Transverse colon (tissue), 4 donors: ENCODE measurements around the gene KREMEN1. TPM values are rescaled to one million over a fixed set of nuclear protein-coding genes. Genes with fewer than 3 reads are reported as not detected.
"Not testable (repeated sequence)": the region's sequence is repeated elsewhere in the genome, so short reads cannot be mapped to it uniquely, and the experiment has no call there.

Experiments used
- DNase-seq: peaks from one replicate; pipeline ENCODE4 v3.0.0-alpha.2; 2019
- H3K27ac ChIP-seq, 4 donors: fragments of 200-600 bp; sonication (generic); 2 replicates each; pipeline ENCODE4 v1.5.1; 2016 to 2018; ENCODE audit warnings: inconsistent platforms in 4 of 4
- H3K27me3 ChIP-seq: fragments of 200-600 bp; sonication (generic); 2 replicates; pipeline ENCODE4 v1.5.1; 2017; ENCODE audit warnings: inconsistent platforms
- H3K36me3 ChIP-seq, 4 donors: fragments of 200-600 bp; sonication (generic); 2 replicates each; pipeline ENCODE4 v1.5.1; 2017 to 2019; ENCODE audit warnings: inconsistent platforms in 4 of 4
- H3K4me1 ChIP-seq, 4 donors: fragments of 200-600 bp; sonication (generic); 2 replicates each; pipeline ENCODE4 v1.5.1; 2017 to 2020; ENCODE audit warnings: inconsistent platforms in 4 of 4
- H3K4me3 ChIP-seq, 4 donors: fragments of 200-600 bp; sonication (generic); 1 replicate in 1 of 4; 2 replicates in 3 of 4; pipeline versions ENCODE4 v1.5.1 to v1.6.1; 2017 to 2019; ENCODE audit warnings: inconsistent platforms in 4 of 4
- H3K9me3 ChIP-seq, 2 donors: fragments of 200-600 bp; sonication (generic); 2 replicates each; pipeline ENCODE4 v1.5.1; 2017 to 2019; ENCODE audit warnings: inconsistent platforms in 2 of 2
- EP300 ChIP-seq: sonication (generic); formaldehyde crosslinking; IDR thresholded peaks from one replicate; pipeline ENCODE4 v1.6.1; 2017; ENCODE audit warnings: antibody characterized with exemption, low read depth
- POLR2A ChIP-seq: fragments of 450-650 bp; IDR thresholded peaks from one replicate; pipeline ENCODE4 v1.6.1; 2016; ENCODE audit warnings: antibody characterized with exemption, mild to moderate bottlenecking, moderate library complexity
- POLR2AphosphoS5 ChIP-seq, 3 donors: sonication (generic); formaldehyde crosslinking; IDR thresholded peaks; one replicate each; pipeline ENCODE4 v1.6.1; 2016; ENCODE audit warnings: antibody characterized with exemption in 3 of 3
- WGBS, 2 donors: methylation state at CpG; one replicate each; pipeline ENCODE4 v1.1.5; 2018; ENCODE audit warnings: low coverage in 1 of 2; 5-methylcytosine and 5-hydroxymethylcytosine counted together
- in situ Hi-C, 4 donors: fragments of 200-750 bp; cut with MboI; loops; one replicate each; pipeline versions ENCODE4 v1.15.0 to v1.15.1; 2017; ENCODE audit warnings: low sequenced_read_pairs in 3 of 4, low pct_ligation_motif_present in 1 of 4, low pct_unique_long_range_greater_than_20kb in 1 of 4
- intact Hi-C: fragments of 100-400 bp; cut with DNase I; formaldehyde crosslinking; loops from one replicate; pipeline ENCODE4 v1.15.1; 2023; ENCODE audit warnings: low total_unique reads
- total RNA-seq, 4 donors: library from RNA; depleted of rRNA; stranded (reverse); fragments of >200 nt; gene quantifications; one replicate each; pipeline ENCODE4 v1.1.0, GENCODE V29; 2016
- TF ChIP-seq, protein P1 (sequence below), 5 experiments: fragments of 200-600 bp in 3 of 5; fragments of 450-650 bp in 2 of 5; sonication (generic) in 3 of 5; IDR thresholded peaks; 1 replicate in 2 of 5; 2 replicates in 3 of 5; pipeline ENCODE4 v1.5.1; 2016 to 2017; ENCODE audit warnings: antibody characterized with exemption in 5 of 5, inconsistent platforms in 3 of 5, mild to moderate bottlenecking in 2 of 5, moderate library complexity in 1 of 5

Gene KREMEN1
- total RNA-seq, 4 donors from 2014 or later: 5.2 to 39.2 (median 20.1) TPM

DNA sequence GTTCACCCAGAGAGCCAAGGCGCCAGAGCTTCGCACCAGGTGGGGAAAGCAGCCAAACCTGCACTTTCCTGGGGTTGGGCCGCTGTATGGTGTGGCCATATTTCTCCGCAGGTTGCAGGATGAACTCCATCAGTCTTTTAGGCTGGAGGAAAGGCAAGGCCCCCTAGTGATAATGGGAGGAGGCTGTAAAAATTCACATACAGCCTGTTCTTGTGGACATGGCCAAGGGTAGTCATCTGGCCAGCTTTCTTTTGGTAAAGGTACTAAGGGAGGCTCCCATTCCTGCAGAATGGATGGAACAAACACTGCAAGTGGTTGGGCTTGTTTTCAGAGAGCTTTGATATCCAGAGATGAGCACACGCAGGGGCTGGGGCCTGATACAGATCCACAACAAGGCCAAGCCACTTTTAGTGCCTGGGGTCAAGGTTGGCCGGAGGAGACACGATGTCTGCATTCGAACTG is 40.8 kb upstream of the KREMEN1 start:
- TF ChIP-seq POLR2A: no peak
- in situ Hi-C loops: loop anchor here in 3 of 4 donors (25.0 kb wide), 3 partner anchors 420 to 970 kb away; no protein-coding TSS in a partner anchor
- WGBS, 2 donors: 72 to 78% methylated on average over 6 to 8 of the region's 8 CpGs
- Histone ChIP-seq H3K36me3 (no peaks in the 10 kb centered on the region), H3K4me1 (peaks cover 15 to 53% (median 28%) of the 10 kb centered on the region in 4 donors), H3K27ac (peak overlapping the region; percentile 78 to 85 (median 83)), H3K4me3 (no peak overlapping the region), H3K27me3 (no peaks in the 10 kb centered on the region), H3K9me3 (no peaks in the 10 kb centered on the region)
- intact Hi-C loops: loop anchor here (5.0 kb wide), 1 partner anchor 75 kb away; no protein-coding TSS in a partner anchor
- no peak for DNase-seq

DNA sequence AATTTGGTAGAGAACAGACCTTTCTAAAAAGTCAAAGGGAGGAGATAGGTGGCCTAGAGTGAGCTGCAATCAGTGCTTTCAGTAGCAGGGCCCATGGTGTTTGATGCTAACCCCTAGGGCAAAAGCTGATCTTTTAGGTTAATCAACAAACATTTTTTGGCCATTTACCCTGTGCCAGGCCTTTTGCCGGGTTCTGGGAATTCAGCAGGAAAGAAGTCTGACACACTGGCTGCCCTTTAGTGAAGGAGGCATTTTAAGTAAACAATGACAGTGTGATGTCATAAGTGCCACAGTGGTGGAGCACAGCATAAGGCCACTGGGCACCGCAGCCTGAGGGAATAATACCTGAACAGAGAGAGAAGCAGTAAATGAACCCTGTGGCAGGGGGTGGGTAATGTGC is 40.3 kb upstream of the KREMEN1 start:
- in situ Hi-C loops: loop anchor here in 3 of 4 donors (25.0 kb wide), 3 partner anchors 420 to 970 kb away; no protein-coding TSS in a partner anchor
- peak overlapping the region; percentile 78 to 85 (median 83) for H3K27ac ChIP-seq
- no peak for TF ChIP-seq EP300
- no peak for TF ChIP-seq POLR2A
- TF ChIP-seq, protein P1, sequence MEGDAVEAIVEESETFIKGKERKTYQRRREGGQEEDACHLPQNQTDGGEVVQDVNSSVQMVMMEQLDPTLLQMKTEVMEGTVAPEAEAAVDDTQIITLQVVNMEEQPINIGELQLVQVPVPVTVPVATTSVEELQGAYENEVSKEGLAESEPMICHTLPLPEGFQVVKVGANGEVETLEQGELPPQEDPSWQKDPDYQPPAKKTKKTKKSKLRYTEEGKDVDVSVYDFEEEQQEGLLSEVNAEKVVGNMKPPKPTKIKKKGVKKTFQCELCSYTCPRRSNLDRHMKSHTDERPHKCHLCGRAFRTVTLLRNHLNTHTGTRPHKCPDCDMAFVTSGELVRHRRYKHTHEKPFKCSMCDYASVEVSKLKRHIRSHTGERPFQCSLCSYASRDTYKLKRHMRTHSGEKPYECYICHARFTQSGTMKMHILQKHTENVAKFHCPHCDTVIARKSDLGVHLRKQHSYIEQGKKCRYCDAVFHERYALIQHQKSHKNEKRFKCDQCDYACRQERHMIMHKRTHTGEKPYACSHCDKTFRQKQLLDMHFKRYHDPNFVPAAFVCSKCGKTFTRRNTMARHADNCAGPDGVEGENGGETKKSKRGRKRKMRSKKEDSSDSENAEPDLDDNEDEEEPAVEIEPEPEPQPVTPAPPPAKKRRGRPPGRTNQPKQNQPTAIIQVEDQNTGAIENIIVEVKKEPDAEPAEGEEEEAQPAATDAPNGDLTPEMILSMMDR (IDR thresholded peaks at IDR 0.05): no peak
- TF ChIP-seq POLR2AphosphoS5 (IDR thresholded peaks at IDR 0.05): no peak
- H3K4me3 ChIP-seq: no peak overlapping the region
- no peak for DNase-seq
- H3K36me3 ChIP-seq: no peaks in the 10 kb centered on the region
- intact Hi-C loops: loop anchor here (5.0 kb wide), 1 partner anchor 75 kb away; no protein-coding TSS in a partner anchor
- no peaks in the 10 kb centered on the region for H3K27me3 ChIP-seq
- H3K9me3 ChIP-seq: no peaks in the 10 kb centered on the region
- WGBS, 2 donors: 33 to 39% methylated on average over 1 to 2 of the region's 2 CpGs
- H3K4me1 ChIP-seq: peaks cover 16 to 57% (median 31%) of the 10 kb centered on the region in 4 donors

DNA sequence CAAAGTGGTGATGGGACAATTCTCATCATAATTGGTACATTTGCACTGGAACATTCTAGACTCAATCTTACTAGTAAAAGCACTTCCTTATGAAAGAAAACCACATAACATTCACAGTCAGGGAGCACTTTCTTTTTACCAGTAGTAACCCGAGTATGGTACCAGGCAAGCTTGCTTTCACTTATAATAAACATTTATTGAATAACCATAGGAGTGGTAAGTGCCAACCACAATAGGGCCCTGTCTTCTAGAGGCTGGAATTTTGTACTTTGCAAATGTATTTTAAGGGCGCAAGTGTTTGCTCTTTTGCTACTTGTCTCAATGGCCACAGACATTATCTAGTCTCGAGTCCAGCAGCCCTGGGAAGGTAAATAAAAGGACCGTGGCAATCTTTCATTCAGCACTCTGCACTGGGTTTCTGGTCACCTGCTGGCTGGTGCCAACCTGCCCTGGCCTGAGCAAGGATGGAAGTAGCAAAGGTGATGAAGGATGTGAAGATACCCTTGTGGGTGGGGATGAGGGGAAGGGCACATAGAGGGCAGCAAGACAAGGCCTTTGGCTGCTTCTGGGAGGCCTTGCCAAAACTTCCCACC is 35.4 kb upstream of the KREMEN1 start:
- WGBS, 2 donors: 10 to 44% methylated on average over 3 to 4 of the region's 4 CpGs
- H3K9me3 ChIP-seq: no peaks in the 10 kb centered on the region
- H3K36me3 ChIP-seq: no peaks in the 10 kb centered on the region
- in situ Hi-C loops: loop anchor here in 3 of 4 donors (5.0 to 25.0 kb wide), 4 partner anchors 180 to 975 kb away; no protein-coding TSS in a partner anchor
- TF ChIP-seq, protein P1 (IDR thresholded peaks at IDR 0.05): no peak
- TF ChIP-seq EP300 (no peak), POLR2A (no peak), POLR2AphosphoS5 (IDR thresholded peaks at IDR 0.05) (no peak)
- peaks cover 10 to 39% (median 21%) of the 10 kb centered on the region in 4 donors for H3K4me1 ChIP-seq
- no peaks in the 10 kb centered on the region for H3K27me3 ChIP-seq
- no peak for DNase-seq
- no peak overlapping the region for H3K4me3 ChIP-seq
- H3K27ac ChIP-seq: peak overlapping the region; percentile 31 to 59 (median 44)
- intact Hi-C loops: no loop called here

DNA sequence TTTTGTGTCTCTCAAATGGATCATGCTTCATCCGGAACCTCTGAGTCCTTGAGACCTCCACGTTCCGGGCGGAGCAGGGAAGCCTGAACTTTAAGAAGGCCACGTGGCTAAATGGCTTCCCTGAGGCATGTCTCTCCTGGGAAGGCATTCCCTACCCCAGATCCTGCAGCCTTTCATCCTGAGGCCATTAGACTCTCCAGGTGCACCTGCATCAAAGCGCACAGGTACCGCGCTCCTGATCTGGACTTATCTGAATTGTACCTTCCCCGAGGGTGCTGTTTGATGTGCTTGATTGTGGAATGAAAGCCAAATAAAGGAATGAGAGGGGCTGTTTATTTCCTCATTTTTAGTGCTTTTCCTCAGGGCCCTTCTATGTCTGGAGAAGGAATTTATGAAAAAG is 33.7 kb upstream of the KREMEN1 start:
- Histone ChIP-seq H3K27ac (peak overlapping the region in 2 of 4 donors; percentile 29 to 36), H3K36me3 (no peaks in the 10 kb centered on the region), H3K4me1 (peaks cover 7 to 34% (median 19%) of the 10 kb centered on the region in 4 donors), H3K27me3 (no peaks in the 10 kb centered on the region), H3K4me3 (no peak overlapping the region), H3K9me3 (no peaks in the 10 kb centered on the region)
- TF ChIP-seq POLR2A (no peak), EP300 (no peak), POLR2AphosphoS5 (IDR thresholded peaks at IDR 0.05) (no peak)
- TF ChIP-seq, protein P1 (IDR thresholded peaks at IDR 0.05): no peak
- WGBS, 2 donors: 48 to 70% methylated on average over 2 to 9 of the region's 9 CpGs
- in situ Hi-C loops: loop anchor here in 3 of 4 donors (5.0 to 25.0 kb wide), 4 partner anchors 182 to 977 kb away; no protein-coding TSS in a partner anchor
- no peak for DNase-seq
- intact Hi-C loops: no loop called here

DNA sequence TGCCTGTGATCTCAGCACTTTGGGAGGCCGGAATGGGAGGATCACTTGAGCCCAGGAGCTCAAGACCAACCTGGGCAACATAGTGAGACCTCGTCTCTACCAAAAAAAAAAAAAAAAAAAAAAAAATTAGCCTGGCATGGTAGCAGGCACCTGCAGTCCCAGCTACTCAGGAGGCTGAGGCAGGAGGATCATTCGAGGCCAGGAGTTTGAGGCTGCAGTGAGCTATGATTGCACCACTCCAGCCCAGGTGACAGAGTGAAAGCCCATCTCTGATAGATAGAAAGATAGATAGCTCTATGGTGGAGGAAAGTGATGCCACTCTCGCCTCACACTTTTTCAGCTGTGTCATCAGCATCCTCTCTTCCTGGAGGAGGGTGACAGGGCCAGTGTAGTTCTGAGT is 33.2 kb upstream of the KREMEN1 start:
- intact Hi-C loops: loop anchor here (1.0 kb wide), 1 partner anchor 181 kb away; no protein-coding TSS in a partner anchor
- not testable (repeated sequence) for H3K4me3 ChIP-seq, H3K27me3 ChIP-seq, DNase-seq, H3K9me3 ChIP-seq, H3K27ac ChIP-seq, H3K36me3 ChIP-seq
- 60 to 100% methylated on average over 2 to 4 of the region's 4 CpGs for whole genome bisulfite sequencing, 2 donors
- in situ Hi-C loops: loop anchor here (5.0 to 25.0 kb wide), 5 partner anchors 182 to 977 kb away; no protein-coding TSS in a partner anchor
- peaks cover 7 to 34% (median 19%) of the 10 kb centered on the region in 4 donors for H3K4me1 ChIP-seq
